ENCODE data around the gene PWWP2B.

Gene PWWP2B

DNA sequence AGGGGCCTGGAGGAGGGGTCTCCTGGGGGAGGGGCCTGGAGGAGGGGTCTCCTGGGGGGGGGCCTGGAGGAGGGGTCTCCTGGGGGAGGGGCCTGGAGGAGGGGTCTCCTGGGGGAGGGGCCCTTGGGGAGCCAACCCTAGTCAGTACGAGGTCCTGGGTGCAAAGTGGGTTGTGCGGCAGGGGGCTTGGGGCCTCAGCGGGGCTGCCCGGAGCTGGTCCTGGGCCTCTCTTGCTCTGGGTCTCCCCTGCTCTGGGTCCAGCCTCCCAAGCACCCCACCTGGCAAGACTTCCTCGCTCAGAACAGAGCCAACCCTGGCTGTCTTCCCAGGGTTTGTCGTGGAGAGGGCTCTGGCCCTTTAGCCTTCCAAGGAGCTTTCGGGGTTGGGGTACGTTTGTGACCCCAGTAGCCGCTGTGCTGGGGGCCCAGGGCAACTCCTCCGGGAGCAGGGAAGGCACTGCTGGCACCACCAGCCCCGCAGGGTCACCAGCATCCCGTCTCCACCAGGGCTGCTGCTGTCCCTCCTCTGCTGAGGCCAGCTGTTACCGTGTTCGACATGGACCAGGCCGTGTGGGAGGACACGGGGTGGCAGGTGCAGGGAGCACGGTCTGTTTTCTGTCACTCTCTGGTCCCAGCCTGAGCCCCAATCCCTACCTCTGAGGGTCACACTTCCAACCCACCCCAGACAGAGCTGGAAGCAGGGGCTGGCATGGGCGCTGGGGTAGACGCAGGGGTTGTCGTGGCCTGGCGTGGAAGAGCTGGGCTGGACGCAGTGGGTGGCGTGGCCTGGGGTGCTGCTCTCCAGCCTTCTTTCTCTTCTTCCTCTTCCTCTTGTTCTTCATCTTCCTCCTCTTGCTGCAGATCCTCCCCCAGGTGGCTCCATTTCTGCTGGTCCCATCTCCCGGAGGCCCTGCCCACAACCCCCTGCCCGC lies 22.8 kb downstream of the PWWP2B start:
- no peaks in the 10 kb centered on the region for H3K9me2 ChIP-seq (replicated peaks; ENCODE audit: low read depth, low read length)
- no peaks in the 10 kb centered on the region for H3K27me3 ChIP-seq (ENCODE audit: insufficient read depth, low read length, poor library complexity, severe bottlenecking)
- H3K9me3 ChIP-seq (ENCODE audit: insufficient read depth, low read depth, low read length) = no peaks in the 10 kb centered on the region
- peaks cover 65% of the 10 kb centered on the region for H3K4me1 ChIP-seq (ENCODE audit: insufficient read depth, low read length, poor library complexity, severe bottlenecking)
- H3K4me2 ChIP-seq (ENCODE audit: low read depth, low read length, poor library complexity, severe bottlenecking) = peak overlapping the region; percentile 86
- peaks cover 50% of the 10 kb centered on the region; the same call in 1 of the 2 replicates for H3K79me2 ChIP-seq (ENCODE audit: insufficient read depth, low read length)
- H2AFZ ChIP-seq (ENCODE audit: low read length) = no peak overlapping the region
- H3K9ac ChIP-seq (ENCODE audit: low read depth, low read length, poor library complexity, severe bottlenecking) = peak overlapping the region; percentile 87
- H3K36me3 ChIP-seq (ENCODE audit: insufficient read depth, low read length) = peaks cover 13% of the 10 kb centered on the region; the same call in 1 of the 2 replicates
- peak overlapping the region; percentile 68 for H3K4me3 ChIP-seq (ENCODE audit: low read length, poor library complexity, severe bottlenecking)
- no peak for TF ChIP-seq EZH2phosphoT487 (IDR thresholded peaks at IDR 0.05; ENCODE audit: borderline replicate concordance)
- no peak for TF ChIP-seq CTCF (conservative IDR thresholded peaks at IDR 0.05; ENCODE audit: low read length)
- no peaks in the 10 kb centered on the region for H4K20me1 ChIP-seq (ENCODE audit: insufficient read depth, low read length, poor library complexity, severe bottlenecking)
- peaks cover 7% of the 10 kb centered on the region; the same call in 1 of the 2 replicates for H3F3A ChIP-seq (ENCODE audit: low read depth)

DNA sequence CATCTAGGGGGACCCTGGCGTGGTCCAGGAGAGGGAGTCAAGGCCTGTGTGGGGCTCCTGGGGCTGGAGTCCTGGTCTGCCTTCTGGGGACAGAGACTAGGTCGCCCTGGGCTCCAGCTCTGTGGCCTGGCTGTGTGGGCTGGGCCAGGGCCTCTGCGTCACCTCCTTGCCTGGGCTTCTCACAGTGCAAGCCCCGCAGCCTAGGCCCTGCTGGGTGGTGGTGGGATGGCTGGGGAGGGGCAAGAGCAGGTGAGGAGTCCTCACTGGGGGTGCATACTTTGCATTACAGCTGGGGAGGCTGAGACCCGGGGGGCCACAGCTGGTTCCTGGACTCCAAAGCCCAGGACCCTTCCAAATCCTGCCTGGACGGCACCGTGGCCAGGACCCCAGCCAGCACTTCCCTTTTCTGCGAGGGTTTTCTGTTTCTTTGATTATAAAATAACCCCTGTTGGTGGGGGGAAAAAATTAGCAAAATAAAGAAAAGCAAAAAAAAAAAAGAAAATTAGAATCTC lies 23.5 kb downstream of the PWWP2B start:
- Histone ChIP-seq H3K9me3 (ENCODE audit: insufficient read depth, low read depth, low read length) (no peaks in the 10 kb centered on the region), H3K79me2 (ENCODE audit: insufficient read depth, low read length) (peaks cover 43% of the 10 kb centered on the region; the same call in 1 of the 2 replicates), H3K27me3 (ENCODE audit: insufficient read depth, low read length, poor library complexity, severe bottlenecking) (no peaks in the 10 kb centered on the region), H3K4me3 (ENCODE audit: low read length, poor library complexity, severe bottlenecking) (peak overlapping the region; percentile 68), H3K4me2 (ENCODE audit: low read depth, low read length, poor library complexity, severe bottlenecking) (peak overlapping the region; percentile 86), H2AFZ (ENCODE audit: low read length) (no peak overlapping the region), H3K9me2 (replicated peaks; ENCODE audit: low read depth, low read length) (no peaks in the 10 kb centered on the region), H3F3A (ENCODE audit: low read depth) (peaks cover 7% of the 10 kb centered on the region; the same call in 1 of the 2 replicates), H3K4me1 (ENCODE audit: insufficient read depth, low read length, poor library complexity, severe bottlenecking) (peaks cover 65% of the 10 kb centered on the region), H3K9ac (ENCODE audit: low read depth, low read length, poor library complexity, severe bottlenecking) (peak overlapping the region; percentile 87), H3K36me3 (ENCODE audit: insufficient read depth, low read length) (peaks cover 6% of the 10 kb centered on the region; the same call in 1 of the 2 replicates), H4K20me1 (ENCODE audit: insufficient read depth, low read length, poor library complexity, severe bottlenecking) (no peaks in the 10 kb centered on the region)
- TF ChIP-seq EZH2phosphoT487 (IDR thresholded peaks at IDR 0.05; ENCODE audit: borderline replicate concordance) (no peak), CTCF (conservative IDR thresholded peaks at IDR 0.05; ENCODE audit: low read length) (no peak)

GRCh38 chr10:132420981-132421846 lies 24.2 kb downstream of the PWWP2B start:
- Histone ChIP-seq H3K4me2 (ENCODE audit: low read depth, low read length, poor library complexity, severe bottlenecking) (peak overlapping the region; percentile 86), H4K20me1 (ENCODE audit: insufficient read depth, low read length, poor library complexity, severe bottlenecking) (no peaks in the 10 kb centered on the region), H3K27me3 (ENCODE audit: insufficient read depth, low read length, poor library complexity, severe bottlenecking) (no peaks in the 10 kb centered on the region), H3K9ac (ENCODE audit: low read depth, low read length, poor library complexity, severe bottlenecking) (peak overlapping the region; percentile 87), H2AFZ (ENCODE audit: low read length) (no peak overlapping the region), H3K9me3 (ENCODE audit: insufficient read depth, low read depth, low read length) (no peaks in the 10 kb centered on the region), H3K4me3 (ENCODE audit: low read length, poor library complexity, severe bottlenecking) (peak overlapping the region; percentile 68), H3K9me2 (replicated peaks; ENCODE audit: low read depth, low read length) (no peaks in the 10 kb centered on the region), H3K4me1 (ENCODE audit: insufficient read depth, low read length, poor library complexity, severe bottlenecking) (peaks cover 65% of the 10 kb centered on the region), H3K79me2 (ENCODE audit: insufficient read depth, low read length) (peaks cover 36% of the 10 kb centered on the region; the same call in 1 of the 2 replicates), H3K36me3 (ENCODE audit: insufficient read depth, low read length) (peaks cover 3% of the 10 kb centered on the region; the same call in 1 of the 2 replicates), H3F3A (ENCODE audit: low read depth) (peaks cover 7% of the 10 kb centered on the region; the same call in 1 of the 2 replicates)
- TF ChIP-seq CTCF (conservative IDR thresholded peaks at IDR 0.05; ENCODE audit: low read length) = no peak
- TF ChIP-seq EZH2phosphoT487 (IDR thresholded peaks at IDR 0.05; ENCODE audit: borderline replicate concordance) = no peak

Data from Loucy (cell line).